ENCODE results near the gene OPN3.

Gene OPN3

DNA sequence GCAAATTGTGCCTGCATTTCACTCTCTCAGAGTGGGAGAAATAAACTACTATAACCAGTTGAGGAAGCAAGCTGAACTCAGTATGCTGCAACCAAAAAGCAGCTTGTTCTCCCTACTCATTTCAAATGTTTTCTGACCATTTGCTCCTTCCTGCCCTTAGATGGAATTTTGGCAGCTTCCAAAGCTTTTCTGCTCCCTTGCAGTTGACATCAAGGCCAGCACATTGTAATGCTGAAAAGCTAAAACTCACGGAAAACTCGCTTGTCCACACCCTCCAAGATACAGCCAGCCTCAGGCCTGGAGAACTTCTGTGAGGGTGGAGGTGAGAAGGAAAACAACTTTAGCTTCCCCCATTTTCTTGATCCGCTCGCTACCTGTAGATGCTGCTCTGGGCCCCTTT is 5.0 kb upstream of the OPN3 start:
- DNase-seq: no peak

DNA sequence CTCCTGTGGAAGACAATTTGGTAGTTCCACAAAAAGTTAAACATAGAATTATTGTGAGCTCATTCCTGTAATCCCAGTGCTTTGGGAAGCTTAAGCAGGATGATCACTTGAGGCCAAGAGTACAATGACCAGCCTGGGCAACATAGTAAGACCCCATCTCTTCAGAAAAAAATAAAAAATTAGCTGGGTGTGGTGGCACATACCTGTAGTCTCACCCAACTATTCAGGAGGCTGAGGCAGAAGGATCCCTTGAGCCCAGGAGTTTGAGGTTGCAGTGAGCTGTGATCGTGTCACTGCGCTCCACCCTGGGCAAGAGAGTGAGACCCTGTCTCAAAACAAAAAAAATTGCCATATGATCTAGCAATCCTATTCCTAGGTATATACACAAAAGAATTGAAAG is 4.1 kb upstream of the OPN3 start:
- no peak for DNase-seq

DNA sequence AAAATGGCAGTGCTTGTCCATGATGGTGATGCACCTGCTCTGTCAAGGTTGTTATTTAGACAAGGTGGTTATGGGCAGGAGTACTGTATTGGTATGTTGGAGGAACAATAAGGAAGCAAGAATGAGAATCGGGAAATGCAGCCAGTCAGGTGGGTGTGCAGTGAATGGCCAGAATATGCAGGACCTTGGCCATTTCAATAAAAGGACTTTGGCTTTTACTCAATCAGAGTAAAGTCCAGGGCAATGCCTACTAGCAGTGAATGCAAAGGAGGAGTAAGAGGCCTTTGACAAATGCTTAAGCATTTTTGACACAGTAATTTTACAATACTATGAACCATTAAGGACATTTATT is 2.4 kb upstream of the OPN3 start:
- DNase-seq: no peak

DNA sequence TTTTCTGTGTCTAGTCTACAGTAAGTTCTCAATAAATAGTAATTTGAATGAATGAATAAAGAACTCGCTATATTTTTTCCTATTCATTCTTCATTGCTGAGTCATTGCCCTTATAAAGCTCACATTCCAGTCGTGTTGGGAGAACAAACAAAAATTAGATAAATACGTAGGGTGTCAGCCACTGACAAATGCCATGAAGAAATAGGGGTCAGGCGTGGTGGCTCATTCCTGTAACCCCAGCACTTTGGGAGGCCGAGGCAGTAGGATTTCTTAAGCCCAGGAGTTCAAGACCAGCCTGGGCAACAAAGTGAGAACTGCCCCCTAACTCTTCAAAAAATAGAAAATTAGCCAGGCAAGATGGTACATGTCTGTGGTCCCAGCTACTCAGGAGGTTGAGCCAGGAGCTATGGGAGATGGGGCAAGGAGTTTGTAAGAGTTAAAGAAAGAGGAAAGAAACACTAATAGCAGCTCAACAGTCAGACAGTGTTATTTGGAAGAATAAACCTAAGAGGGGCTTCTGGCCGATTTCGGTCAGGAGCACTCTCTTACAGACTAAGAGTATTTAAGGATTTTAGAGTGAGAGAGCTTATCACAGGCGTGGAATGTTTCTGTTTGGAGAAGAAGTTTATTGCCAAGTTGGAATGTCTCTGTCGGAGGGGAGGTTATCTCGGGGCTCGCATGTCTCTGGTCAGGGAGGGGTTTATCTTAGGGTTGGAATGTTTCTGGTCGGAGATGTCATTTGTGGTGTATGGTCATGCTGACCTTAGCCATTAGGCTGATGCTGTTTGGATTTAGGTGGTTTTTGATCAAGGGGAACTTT is 1.8 kb upstream of the OPN3 start:
- DNase-seq: no peak

DNA sequence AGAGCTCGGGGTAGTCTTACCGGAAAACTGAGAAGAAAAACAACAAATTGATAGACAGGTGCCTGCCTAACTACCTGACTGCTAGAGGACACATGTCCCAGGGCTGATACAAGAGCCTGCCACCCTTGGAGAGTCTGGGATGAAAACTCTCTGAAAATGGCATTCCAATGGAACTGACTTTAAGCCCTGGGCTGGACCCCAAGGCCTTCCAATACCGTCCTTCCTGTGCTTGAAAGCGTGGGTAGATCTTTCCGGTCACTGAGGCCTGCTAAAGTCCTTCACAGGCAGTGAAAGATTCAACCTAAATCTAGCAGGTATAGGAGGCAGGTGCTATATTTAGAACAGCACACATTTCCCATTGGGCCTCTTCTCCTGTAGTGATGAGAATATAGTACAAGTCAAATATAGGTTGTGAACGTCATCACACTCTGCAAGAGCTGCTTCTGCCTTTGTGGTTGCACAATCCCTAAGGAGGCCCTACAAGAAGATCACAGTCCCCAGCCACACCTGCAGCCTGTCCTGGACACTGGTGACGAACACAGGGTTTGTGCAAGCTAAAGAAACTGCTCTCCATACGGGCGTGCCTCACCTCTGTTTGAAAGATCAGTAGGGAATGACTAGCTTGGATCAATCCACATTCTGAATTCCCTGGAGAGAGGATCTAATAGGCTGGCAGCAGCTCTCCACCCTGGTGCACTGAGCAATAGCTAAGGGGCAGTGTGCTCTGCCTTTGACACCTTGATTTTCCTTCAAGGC is 876 bp upstream of the OPN3 start:
- DNase-seq: no peak

DNA sequence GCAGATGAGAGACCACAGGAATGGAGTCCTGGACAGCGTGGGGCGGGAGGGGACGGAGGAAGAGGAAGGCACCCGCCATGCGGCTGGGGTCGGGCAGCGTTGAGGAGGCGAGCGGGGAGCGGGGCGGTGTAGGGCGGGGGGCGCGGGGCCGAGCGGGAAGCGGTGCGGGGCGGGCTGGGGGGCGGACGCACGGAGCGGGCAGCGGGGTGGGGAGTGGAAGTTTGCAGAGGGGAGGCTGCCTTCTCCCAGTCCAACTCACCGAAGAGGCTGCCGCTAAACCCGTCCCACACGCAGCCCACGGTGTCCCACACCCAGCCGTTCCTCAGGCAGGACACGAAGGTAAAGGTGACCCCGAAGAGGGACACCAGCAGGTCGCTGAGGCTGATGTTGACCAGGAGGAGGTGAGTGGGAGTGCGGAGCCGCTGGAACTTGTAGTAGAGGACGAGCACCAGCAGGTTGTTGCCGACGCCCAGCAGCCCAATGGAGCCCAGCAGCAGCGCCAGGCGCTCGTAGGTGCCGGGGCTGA is 483 bp downstream of the OPN3 start:
- peak; percentile 74 for DNase-seq

DNA sequence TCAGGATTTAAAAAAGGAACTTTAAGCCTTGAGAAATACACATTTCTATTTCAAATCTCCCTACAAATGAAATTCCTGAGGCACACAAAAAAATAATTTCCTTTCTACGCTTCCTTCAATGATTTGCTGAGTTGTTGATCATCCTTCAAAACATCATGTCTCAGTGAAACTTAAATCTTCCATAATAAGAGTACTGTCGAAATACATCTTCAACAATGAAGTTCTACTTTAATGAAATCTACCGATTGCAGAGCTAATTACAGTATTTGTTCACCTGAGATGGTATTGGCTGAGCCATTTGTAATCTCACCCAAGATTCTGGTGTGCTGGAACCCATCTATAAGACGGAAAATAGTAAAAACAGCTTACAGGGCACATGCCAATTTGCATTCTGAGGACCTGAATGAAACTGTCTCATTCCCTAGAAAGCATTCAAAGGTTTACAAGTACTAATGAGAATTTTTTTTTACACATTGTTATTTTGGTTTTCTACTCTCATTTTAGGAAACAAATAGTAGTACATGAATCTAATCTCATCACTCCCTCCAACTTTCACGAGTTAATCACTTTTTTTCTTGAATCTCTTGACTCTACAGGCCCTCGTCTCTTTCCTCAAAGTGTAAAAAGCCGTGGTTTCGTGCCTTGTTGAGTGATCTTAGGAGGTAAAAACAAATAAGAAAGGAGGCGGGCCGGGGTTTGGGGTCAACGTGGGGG is 1.1 kb downstream of the OPN3 start:
- no peak for DNase-seq

DNA sequence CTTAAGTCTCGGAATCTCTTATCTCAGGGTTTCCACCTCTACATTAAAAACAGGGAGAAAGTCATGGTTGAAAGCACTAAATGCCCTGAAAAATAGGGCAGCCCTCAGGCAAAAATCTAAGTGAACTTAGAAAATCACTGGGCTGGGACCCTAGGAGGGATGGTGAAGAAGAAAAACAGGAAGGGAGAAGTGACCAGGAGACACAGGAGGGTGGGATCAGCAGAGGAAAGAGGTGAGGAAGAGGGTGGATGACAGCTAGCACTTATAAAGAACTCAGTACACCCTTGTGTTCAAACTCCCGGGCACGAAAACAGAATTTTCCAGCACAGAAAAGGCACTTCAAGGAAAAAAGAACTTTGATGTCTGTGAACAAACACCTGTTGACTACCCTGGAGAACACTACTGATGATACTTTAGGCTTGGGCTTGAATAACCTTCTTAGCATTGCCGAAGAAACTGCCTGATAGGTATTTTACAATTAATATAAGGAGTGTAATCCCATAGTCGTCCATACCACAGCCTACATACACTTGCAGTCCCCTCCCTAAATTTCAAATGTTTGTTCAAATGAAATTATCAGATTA is 2.0 kb downstream of the OPN3 start:
- DNase-seq: no peak

DNA sequence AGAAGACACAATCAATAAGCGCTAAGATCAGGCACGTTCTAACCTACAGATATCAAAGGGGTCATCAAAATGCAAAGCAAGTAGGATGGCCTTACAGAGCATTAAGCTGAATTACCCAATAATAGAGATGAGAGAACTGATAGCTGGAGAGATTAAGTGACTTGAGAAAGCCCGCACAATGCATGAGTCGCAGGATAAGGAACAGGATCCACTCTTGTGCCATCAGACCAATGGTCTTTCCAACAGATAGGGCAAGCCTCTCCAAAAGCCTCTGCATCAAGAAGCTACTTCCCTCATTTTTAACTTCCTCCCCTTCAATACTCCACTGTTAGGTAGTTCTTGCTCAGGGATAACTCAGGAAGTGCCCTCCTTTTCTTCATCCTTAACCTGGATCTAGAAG is 2.6 kb downstream of the OPN3 start:
- DNase-seq: no peak

DNA sequence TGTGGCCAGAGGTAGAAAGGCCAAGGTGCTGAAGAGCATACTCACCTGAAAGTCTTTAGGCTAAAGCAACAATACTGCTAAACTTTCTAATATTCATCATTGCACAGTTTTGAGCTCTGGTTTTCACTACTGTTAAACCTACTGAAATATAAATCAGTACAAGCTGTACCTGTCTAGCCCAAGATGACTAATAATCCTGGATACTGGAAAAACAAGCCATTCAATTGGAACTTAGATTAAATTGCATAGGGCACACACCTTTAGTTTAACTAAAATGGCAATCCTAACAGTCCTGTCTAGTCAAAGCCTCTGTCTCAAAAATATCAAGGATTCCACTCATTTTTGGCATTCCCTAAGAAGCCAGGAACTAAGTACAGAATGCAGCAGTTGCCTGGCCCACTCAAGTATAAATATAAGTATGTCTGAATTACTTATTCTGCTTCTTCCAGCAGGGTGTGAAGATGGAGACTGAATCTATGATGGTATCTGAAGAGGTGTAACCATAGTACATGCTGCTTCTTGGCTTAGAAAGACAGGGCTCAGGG is 3.1 kb downstream of the OPN3 start:
- no peak for DNase-seq

DNA sequence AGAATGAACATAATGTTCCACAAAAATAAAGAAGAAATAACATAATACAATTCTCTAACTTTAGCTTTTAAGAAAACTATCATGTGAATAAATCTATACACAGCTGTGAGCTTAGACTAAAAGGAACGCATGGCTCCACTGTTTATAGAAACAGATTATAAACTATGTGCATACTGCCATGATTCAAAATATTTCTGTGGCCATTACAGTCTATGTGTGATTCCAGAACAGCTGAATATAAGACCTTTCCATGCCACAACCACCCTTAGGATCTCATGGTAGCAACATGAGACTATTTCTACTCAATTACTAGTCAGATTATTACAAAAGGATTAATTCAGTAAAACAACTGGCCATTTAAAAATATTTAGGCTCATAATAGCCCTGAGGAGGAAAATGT is 3.9 kb downstream of the OPN3 start:
- no peak for DNase-seq

DNA sequence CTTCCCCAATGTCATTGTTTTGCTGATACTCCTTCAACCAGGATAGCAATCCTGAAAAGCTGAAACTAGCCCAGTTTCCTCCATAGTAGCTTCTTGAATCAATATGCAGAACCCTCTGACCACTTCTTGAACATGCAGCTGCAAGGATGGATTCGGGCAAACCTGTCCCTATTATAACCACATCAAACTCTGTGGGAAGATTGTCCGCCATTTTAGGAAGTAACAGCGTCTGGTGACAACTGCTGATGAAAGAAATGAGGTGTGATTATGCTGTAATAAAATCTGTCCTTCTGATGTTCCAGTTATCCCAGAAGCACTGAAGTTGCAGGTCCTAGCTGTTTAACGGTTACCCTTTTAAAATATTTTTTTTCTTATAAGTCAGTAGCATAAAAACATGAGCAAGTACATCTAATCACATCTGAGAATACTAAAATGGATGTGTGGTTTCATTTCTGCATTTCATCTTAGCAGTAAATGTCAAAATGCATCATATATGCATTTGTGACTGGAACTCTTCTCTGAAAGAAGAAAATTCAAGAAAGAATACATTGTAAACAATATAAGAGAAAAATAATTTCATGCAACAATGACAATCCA is 4.5 kb downstream of the OPN3 start:
- no peak for DNase-seq

DNA sequence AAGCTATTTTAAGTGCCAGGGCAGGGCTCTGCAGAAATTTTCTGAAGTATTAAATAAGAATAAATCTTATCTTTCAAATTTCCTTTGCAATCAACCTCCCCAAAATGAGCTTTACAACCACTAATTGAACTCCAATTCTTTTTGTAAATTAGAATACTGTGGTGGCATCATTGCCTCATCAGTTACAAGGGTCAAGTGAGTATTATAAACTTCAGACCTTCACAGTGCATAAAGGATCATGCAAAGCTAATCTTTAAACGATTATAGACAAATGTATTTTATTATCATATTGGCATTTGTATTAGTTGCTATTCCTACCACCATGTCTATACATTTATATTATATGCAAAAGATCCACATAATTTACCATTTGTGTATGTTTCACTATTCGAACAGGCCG is 7.2 kb downstream of the OPN3 start:
- DNase-seq: no peak

DNA sequence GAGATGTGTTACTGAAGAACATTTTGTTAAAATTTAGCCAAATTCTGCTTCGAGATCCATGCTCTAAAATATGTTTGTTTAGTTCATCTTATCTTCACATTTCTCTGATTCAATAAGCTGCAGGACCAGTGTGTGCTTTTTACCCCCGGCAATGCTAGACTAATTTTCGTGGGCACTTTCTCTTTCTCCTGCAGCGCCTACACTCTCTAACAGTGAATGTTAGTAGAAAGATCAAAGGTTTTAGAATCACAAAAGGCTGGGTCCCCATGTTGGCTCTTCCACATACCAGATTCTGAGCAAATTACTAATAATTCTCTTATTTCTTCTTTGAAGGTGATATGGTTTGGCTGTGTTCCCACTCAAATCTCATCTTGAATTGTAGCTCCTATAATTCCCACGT is 8.5 kb downstream of the OPN3 start:
- no peak for DNase-seq

DNA sequence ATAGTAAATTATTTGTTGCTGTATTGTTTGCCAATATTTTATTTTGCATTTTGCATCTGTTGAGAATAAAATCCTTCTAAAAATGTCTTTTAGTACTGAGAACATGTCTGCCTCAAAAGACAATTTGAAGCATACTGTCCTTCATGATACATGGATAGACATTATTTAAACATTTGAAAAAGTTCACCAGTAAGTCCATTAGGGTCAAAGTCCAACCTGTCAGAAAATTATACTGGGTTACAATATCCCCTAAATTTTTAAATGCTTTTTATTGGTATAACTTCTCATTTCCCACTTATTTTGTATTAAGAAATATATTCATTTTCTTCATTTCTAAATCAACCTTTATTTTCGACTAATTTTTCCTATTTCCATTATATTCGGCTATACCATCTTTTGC is 9.3 kb downstream of the OPN3 start:
- DNase-seq: no peak

DNA sequence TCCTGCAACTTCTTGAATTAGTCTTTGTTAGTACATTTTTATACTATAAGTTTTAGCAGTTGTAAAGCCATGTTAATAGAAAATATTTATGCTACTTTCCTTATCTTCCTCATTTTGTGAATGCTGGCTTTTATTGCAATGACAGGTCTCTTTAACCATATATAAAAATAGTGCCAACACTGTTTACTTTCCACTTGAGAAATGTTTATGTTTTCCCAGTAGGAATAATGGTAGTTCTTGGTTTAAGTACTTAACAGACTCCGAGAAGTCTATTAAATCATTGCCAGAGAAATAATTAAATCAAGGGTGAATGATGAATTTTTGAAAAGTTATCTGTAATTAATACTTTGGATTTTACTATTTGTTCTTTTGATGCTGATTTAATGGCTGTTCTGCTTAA is 9.7 kb downstream of the OPN3 start:
- DNase-seq: no peak

DNA sequence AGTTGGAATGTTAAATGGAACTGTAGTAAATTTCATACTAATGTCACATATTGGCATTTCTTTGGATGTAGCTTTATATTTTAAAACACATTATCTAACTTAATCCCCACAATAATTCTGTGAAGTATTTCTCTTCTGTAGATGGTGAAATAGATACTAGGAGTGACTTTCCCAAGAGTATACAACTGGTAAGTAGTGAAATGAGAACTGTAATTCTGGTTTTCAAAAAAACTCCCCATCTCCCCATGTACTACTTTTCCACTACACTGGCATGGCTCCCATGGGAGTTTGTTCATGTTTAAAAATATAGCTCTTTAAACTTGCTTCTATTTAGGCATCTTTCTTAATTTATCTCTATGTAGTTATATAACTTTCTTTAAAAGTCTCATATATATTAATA is 10.2 kb downstream of the OPN3 start:
- no peak for DNase-seq

DNA sequence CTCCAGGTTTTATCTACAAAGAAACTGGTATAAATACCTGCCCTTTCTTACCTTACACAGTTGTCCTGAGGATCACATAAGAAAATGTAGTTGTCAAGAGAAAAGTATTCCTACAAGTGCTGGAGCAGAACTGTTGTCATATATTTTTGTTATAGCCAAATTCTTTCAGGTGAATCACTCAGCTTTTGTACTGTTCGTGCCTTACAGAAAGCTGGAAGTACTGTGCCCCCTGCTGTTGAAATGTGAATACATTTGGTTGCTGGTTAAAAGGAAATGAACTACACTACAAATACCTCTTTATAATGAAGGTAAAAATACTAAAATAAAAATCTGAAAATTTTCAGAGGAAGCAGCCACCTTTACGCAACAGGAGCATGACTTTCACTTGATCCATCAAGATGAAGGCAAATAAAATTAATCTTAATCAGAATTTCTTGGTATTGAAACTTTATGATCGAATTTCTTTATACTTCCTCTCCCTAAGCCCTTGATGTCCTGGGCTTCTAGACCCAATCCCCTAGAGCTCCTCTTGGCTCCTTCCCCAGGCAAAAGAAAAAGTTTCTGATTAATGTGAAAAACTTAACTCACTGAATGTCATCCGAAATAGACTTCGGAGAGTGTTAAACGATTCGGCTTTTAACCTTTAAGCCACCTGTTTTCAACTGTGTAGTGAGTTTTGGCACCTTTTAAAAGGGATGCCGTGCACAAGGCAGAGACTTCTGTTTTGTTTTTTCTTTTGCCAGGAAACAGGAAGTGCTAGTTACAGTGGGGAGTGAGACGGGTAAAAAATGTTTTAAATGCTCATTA is 12.5 kb downstream of the OPN3 start:
- DNase-seq: no peak

DNA sequence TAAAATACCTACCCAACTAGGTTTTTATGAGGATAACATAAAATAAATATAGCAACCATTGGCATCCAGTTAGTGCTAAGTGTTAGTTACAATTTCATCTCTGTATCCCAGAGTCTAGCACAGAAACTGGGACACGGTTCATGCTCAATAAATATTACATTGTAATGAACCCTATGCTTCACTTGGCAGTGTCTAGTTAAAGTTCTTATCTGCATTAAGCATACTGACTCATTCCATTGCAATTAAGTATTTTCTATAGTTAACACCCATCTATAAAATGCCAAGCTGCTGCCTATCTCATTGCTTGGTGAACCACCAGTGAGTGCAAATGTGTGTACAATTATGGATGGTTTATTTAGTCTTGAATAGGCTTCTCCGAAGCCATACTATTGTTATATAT is 15.2 kb downstream of the OPN3 start:
- no peak for DNase-seq

DNA sequence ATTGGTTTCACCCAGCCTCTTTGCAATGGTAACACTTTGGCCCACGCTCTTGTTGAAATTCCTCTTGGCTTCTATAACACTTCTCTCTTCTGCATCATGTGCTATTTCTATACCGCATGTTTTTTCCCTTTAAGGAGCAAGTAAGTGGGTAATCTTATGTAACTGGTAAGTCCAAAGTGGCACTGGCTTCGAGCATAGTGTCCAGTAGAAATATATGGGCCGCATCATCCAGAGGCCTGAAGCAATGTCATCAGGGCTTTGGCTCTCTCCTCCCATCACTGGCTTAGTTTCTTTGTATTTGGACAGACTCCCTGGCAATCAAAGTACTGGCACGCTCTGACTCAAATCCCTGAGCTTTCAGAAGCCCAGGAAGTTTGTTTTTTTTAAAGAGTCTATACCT is 17.5 kb downstream of the OPN3 start:
- DNase-seq: no peak

DNA sequence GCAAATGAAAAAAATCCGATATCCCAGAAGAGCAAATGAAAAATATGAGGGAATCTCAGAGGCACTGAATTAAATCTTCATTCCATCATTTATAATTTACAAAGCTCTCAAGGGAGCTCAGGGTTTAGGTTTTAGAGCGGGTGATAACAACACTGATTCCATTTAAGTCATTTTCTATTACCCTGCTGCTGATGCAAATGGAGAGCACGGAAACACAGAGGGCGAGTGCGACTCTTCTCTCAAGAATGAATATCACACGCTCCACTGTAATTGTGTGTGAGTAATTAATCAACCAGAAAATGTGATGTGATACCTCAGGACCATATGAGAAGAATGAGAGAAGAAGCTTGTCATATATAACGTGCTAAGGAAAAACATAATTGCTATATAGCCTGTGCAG is 22.7 kb downstream of the OPN3 start:
- no peak for DNase-seq
